ENCODE results near the gene STRN. TPM values are rescaled to one million over a fixed set of nuclear protein-coding genes. Genes with fewer than 3 reads are reported as not detected.
A peak's percentile ranks its signal among the peaks of the same experiment; 100 is the strongest.

The STRN gene
- total and polyA plus RNA-seq, 2 of the 13 experiments (the other 11 are each of a cell fraction or from before 2014, with no cell fraction given) = 10.4 to 19.3 TPM

- no peak for TF ChIP-seq NFRKB (IDR thresholded peaks at IDR 0.05)
- no peak; the same call in 1 of the 2 replicates for TF ChIP-seq ZNF564 (CRISPR knock-in tag; IDR thresholded peaks at IDR 0.05)
- no peak for TF ChIP-seq ZNF225 (CRISPR knock-in tag; IDR thresholded peaks at IDR 0.05)
- no peak; the same call in 1 of the 2 replicates for TF ChIP-seq ZNF703 (CRISPR knock-in tag; IDR thresholded peaks at IDR 0.05; ENCODE audit: borderline replicate concordance)
- TF ChIP-seq PCBP1 (IDR thresholded peaks at IDR 0.05; ENCODE audit: borderline replicate concordance, low read depth, low read length) = 0 out of 2 replicates have a peak, but pooled peaks have one; percentile 43
- TF ChIP-seq, protein P1, sequence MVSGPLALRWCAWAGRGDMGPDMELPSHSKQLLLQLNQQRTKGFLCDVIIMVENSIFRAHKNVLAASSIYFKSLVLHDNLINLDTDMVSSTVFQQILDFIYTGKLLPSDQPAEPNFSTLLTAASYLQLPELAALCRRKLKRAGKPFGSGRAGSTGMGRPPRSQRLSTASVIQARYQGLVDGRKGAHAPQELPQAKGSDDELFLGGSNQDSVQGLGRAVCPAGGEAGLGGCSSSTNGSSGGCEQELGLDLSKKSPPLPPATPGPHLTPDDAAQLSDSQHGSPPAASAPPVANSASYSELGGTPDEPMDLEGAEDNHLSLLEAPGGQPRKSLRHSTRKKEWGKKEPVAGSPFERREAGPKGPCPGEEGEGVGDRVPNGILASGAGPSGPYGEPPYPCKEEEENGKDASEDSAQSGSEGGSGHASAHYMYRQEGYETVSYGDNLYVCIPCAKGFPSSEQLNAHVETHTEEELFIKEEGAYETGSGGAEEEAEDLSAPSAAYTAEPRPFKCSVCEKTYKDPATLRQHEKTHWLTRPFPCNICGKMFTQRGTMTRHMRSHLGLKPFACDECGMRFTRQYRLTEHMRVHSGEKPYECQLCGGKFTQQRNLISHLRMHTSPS (CRISPR knock-in tag; IDR thresholded peaks at IDR 0.05; ENCODE audit: low read depth) = 0 out of 2 replicates have a peak, but pooled peaks have one; percentile 11
- TF ChIP-seq ZIK1 (CRISPR knock-in tag; IDR thresholded peaks at IDR 0.05; ENCODE audit: borderline replicate concordance, low read depth) = 0 out of 2 replicates have a peak, but pooled peaks have one; percentile 39
- peak; percentile 96 for TF ChIP-seq ZNF629 (CRISPR knock-in tag; conservative IDR thresholded peaks at IDR 0.05)
- peak; percentile 75; the same call in 1 of the 2 replicates for TF ChIP-seq ZNF761 (CRISPR knock-in tag; conservative IDR thresholded peaks at IDR 0.05)
- TF ChIP-seq, protein P2, sequence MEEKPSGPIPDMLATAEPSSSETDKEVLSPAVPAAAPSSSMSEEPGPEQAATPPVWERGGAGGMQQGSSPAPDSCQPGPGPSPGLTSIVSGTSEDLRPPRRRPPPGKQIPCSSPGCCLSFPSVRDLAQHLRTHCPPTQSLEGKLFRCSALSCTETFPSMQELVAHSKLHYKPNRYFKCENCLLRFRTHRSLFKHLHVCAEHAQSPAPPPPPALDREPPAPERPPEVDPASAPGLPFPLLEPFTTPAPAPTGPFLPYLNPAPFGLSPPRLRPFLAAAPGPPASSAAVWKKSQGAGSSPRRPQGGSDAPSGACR (CRISPR knock-in tag; IDR thresholded peaks at IDR 0.05) = no peak
- TF ChIP-seq, protein P3, sequence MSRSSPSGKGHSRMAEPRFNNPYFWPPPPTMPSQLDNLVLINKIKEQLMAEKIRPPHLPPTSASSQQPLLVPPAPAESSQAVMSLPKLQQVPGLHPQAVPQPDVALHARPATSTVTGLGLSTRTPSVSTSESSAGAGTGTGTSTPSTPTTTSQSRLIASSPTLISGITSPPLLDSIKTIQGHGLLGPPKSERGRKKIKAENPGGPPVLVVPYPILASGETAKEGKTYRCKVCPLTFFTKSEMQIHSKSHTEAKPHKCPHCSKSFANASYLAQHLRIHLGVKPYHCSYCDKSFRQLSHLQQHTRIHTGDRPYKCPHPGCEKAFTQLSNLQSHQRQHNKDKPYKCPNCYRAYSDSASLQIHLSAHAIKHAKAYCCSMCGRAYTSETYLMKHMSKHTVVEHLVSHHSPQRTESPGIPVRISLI (CRISPR knock-in tag; IDR thresholded peaks at IDR 0.05; ENCODE audit: borderline replicate concordance) = no peak
- TF ChIP-seq, protein P4, sequence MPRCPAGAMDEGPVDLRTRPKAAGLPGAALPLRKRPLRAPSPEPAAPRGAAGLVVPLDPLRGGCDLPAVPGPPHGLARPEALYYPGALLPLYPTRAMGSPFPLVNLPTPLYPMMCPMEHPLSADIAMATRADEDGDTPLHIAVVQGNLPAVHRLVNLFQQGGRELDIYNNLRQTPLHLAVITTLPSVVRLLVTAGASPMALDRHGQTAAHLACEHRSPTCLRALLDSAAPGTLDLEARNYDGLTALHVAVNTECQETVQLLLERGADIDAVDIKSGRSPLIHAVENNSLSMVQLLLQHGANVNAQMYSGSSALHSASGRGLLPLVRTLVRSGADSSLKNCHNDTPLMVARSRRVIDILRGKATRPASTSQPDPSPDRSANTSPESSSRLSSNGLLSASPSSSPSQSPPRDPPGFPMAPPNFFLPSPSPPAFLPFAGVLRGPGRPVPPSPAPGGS (CRISPR knock-in tag; IDR thresholded peaks at IDR 0.05) = peak; percentile 84
- TF ChIP-seq, protein P5, sequence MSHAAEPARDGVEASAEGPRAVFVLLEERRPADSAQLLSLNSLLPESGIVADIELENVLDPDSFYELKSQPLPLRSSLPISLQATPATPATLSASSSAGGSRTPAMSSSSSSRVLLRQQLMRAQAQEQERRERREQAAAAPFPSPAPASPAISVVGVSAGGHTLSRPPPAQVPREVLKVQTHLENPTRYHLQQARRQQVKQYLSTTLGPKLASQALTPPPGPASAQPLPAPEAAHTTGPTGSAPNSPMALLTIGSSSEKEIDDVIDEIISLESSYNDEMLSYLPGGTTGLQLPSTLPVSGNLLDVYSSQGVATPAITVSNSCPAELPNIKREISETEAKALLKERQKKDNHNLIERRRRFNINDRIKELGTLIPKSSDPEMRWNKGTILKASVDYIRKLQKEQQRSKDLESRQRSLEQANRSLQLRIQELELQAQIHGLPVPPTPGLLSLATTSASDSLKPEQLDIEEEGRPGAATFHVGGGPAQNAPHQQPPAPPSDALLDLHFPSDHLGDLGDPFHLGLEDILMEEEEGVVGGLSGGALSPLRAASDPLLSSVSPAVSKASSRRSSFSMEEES (CRISPR knock-in tag; IDR thresholded peaks at IDR 0.05) = peak; percentile 16; the same call in 1 of the 2 replicates
- no peak for TF ChIP-seq CSRNP2 (CRISPR knock-in tag; conservative IDR thresholded peaks at IDR 0.05; ENCODE audit: low read depth)
- peak; percentile 46; the same call in 1 of the 2 replicates for TF ChIP-seq NFYC (CRISPR knock-in tag; IDR thresholded peaks at IDR 0.05)
- TF ChIP-seq NCOA1 (CRISPR knock-in tag; IDR thresholded peaks at IDR 0.05) = peak; percentile 77; the same call in 1 of the 2 replicates
- TF ChIP-seq MZF1 (CRISPR knock-in tag; IDR thresholded peaks at IDR 0.05; ENCODE audit: borderline replicate concordance) = no peak
- 0 out of 2 replicates have a peak, but pooled peaks have one; percentile 8 for TF ChIP-seq SNAI1 (CRISPR knock-in tag; IDR thresholded peaks at IDR 0.05; ENCODE audit: borderline replicate concordance)
- TF ChIP-seq ZNF766 (CRISPR knock-in tag; IDR thresholded peaks at IDR 0.05; ENCODE audit: borderline replicate concordance) = no peak
- TF ChIP-seq MEF2D (CRISPR knock-in tag; IDR thresholded peaks at IDR 0.05) = peak; percentile 57
These were observed at the start of gene STRN (continued) for GRCh38 chr2:36966370-36967235.
